GM19099 (cell line): ENCODE results near the gene PLAC8L1.

Experiments used
- POLR2A ChIP-seq: IDR thresholded peaks from 3 replicates; pipeline ENCODE4 v1.6.1; 2011; ENCODE audit warnings: low read depth; ENCODE audit not compliant: insufficient read length; ENCODE audit errors: extremely low read depth

The PLAC8L1 gene

DNA sequence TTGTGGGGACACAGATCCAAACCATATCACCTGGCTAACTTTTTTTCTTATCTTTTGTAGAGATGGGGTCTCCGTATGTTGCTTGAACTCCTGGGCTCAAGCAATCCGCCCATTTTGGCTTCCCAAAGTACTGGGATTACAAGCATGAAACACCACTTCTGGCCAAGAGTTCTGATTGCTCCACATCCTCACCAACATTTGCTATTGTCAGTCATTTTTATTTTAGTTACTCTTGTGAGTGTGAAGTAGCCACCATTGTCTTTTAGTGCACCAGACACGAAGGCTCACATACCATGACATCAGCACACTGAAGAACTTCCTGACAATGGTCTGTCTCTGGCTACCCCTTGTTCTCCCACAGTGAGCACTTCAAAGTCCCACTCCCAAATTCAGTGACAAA is 17.3 kb downstream of the PLAC8L1 start:
- no peak for TF ChIP-seq POLR2A

DNA sequence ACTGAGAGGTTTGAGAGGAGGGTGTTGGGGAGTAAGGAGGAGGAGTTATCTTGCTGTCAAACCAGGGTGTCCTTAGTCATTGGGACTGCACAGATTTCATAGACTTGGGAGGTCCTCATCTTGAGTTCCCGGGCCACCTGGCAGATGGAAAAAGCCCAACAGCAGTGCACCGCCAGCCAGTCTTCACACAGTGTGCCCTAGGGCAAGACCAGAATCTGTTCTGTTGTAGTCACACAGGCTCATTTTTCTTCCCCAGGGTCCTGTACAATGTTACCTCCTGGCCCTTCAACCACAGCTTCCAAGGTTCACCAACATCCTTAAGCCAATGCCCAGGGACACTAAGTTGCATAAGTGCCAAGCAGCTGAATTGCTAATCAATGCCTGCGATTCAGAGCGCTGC is 21.0 kb downstream of the PLAC8L1 start:
- no peak for TF ChIP-seq POLR2A

DNA sequence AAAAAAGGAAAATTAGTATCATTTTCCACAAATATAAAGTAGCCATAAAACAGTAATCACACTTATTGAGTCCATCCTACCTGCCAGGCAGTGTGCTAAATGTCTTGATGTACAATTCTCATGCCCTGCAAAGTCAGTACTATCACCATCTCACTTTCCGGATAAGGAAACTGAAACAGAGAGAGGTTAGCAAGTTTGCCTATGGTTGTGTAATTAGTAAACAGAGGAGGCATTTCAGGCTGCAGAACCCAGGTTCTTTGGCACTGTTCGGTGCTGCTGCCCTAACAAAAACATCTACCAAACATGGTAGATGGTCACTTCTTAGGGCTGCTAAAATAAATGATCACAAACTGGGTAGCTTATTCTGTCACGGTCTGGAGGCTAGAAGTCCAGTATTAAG is 22.6 kb downstream of the PLAC8L1 start:
- TF ChIP-seq POLR2A: no peak

DNA sequence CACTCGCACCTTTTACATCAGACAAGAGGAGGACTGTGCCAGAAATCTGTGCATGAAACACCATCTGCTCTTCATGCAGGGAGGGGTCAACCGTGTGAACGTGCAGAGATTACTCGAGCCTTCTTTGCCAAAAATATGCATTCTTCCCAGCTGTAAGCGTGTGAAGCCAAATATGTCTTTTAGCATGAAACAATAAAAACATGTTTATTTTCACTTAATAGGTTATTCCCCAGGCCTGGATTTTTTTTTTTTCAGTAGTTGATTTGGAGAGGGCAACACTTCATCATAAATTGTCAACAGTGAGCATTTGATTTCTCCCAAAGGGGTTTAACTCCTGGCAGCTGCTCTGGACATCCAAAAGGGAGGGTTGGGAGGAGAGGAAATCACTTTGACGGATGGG is 23.8 kb downstream of the PLAC8L1 start:
- no peak for TF ChIP-seq POLR2A

DNA sequence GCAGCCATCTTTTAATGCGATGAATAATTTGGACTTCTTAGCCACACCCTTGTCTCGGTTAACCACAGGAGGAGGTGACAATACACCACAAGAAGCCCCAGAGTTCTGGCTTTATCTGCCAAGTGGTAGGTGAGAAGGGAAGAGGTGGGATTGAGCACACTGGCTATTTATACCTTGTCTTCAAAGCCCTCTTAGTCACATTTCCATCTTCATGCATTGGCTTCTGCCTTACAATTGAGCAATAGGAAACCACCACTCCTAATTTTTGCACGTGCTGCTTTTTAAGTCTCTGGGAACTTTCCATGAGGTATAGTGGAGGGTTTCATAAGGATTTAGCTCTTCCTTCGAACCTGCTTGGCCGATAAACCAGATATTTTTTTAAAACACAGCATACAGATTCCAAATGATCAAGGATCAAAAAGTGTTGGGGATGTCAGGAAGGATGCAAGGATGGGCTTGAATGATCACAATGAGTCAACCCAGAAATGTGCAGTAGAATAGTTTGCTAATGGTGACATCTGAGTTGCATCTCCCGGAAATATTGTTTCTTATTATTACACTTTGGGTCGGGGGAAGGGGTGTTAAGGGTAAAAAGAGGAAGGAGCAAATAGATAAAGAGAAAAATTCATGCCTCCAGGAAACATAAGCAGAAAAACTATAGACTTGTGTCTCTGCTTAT is 25.5 kb downstream of the PLAC8L1 start:
- TF ChIP-seq POLR2A: no peak

DNA sequence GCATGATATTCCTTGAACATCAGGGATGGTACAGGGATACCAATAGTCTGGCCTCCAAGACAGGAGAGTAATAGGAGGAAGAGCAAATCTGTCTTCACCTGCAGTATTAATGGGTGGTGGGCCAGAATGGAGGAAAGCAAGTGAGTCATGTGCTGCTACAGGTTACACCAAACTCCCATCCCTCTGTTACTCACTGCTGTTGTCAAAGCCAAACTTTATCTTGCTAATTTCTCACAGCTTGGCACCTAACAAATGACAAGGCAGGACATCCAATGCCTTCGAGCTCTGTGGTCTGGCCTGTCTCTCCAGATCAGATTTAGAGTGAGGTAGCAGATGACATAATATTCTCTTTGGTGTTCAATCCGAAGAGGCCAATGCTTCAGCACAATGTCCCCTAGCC is 26.8 kb downstream of the PLAC8L1 start:
- TF ChIP-seq POLR2A: no peak

DNA sequence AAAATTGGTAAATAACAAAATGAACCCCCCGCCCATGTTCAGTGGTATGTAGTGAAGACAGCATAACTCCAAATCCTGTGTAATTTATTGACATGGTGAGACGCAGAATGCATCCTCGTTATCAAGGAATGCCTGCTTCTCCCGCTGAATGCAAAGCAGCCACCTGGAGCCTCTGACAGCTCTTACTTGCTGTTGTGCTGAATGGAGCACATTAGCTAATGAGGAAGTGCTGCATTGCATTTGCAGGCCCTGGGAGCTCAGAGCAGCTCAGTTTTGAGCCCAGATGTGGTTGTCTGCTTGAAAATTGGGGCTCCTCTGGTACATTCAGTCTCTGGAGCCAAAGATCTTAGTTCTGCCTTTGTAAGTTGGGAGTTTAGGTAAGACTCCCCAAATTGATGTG is 28.9 kb downstream of the PLAC8L1 start:
- TF ChIP-seq POLR2A: no peak

DNA sequence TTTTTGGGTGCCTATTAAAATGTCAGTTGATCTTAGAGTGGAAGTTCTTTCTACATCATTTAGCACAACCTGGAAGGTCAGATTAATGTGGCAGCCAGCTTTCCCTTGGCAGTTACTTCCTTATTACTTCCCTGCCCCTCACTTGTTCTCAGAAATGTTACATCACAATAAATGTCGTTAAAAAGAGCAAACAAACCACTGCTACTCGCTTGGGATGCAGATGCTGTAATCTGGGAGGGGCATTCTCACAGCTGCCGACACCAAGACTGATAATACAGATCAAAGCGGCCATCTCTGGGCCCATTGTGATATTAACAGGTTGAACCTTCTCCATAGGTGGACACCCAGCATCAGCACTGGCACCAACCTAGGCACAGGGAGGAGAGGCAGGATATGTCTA is 29.3 kb downstream of the PLAC8L1 start:
- no peak for TF ChIP-seq POLR2A

DNA sequence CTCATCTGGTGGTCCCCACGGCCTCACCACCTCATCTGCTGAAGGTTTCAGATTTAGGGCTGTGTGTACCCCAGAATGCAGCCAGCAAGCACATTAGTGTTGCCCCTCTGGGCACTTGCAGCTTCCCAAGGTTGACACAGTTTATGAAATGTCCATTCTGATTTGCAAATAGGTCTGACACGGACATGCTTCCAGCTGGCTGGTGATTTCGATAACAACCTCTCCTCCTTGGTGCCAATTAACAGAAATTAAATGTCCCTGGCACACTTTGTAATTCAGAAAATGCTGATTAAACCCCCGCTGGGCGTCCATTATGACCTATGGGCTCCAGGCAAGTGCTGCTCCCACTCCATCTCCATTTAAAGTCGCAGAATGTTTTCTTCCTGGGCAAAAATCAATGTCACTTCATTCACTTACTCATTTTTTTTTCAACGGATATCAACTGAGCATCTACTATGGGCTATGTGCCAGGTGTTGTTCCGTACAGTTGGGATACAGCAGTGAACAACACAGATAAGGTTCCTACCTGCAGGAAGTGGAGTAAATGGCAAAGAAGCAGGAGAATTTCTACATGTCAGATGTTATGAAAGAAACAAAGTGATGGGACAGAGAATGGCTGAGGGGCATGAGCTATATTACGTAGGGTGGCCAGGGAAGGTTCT is 32.0 kb downstream of the PLAC8L1 start:
- no peak for TF ChIP-seq POLR2A

DNA sequence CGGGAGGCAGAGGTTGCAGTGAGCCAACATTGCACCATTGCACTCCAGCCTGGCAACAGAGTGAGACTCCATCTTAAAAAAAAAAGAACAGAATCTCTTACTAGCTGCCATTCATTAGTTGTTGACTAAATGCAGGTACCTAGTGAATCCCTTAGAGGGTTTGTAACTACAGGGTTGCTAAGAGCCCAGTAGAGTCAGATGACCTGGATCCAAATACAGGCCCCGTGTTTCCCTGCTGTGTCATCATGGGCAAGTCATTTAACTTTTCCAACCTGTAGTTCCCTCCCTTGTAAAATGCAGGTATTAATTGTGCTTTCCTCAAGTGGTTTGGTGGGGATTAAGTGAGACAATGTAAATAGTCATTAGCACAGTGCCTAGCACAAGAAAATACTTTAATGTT is 32.8 kb downstream of the PLAC8L1 start:
- TF ChIP-seq POLR2A: no peak

DNA sequence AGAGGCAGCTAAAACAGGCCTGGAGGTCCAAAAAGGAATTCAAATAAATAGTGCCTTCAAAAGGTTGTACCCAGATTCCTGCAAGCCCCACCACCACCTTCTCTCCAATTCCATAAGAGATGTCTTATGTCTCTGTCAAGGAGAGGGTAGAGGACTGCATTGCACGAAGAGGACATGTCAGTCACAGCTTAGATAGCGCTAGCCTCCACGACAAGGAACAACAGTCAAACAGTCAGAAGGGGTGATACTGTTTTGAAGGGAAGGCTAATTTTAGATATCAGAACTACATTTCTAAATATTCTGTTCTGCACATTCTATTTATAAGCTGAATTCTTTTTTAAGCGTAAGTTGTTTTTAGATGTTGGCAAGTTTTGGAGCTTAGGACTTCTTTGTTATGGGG is 34.2 kb downstream of the PLAC8L1 start:
- TF ChIP-seq POLR2A: no peak

DNA sequence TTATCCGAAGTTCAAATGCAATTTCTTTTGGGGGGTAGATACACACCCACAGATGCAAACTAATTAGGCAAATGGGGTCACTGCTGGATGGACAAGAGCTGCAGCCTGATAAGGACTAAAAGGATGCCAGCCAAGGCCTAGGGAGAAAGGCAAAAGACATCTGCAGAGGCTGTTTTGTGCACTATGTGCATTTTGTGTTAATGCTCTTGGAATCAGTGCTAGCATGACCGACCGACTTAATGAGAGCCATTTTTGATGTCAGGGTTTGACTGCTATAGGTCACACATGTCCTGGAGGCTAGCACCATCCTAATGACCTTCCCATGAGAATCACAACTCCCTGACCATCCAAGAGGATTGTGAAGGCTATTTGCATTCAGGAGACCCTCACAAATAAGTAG is 34.6 kb downstream of the PLAC8L1 start:
- no peak for TF ChIP-seq POLR2A

DNA sequence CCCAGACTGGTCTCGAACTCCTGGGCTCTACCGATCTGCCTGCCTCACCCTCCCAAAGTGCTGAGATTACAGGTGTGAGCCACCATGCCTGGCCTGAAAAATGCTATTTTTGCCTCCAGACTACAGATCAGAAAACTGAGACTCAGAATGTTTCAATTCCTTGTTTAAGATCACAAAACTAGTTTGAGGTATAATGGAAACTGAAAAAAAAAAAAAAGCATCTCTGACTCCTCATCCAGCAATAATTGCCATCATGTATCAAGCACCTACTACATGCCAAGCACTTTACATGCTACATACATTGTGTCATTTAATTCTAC is 35.6 kb downstream of the PLAC8L1 start:
- TF ChIP-seq POLR2A: no peak

DNA sequence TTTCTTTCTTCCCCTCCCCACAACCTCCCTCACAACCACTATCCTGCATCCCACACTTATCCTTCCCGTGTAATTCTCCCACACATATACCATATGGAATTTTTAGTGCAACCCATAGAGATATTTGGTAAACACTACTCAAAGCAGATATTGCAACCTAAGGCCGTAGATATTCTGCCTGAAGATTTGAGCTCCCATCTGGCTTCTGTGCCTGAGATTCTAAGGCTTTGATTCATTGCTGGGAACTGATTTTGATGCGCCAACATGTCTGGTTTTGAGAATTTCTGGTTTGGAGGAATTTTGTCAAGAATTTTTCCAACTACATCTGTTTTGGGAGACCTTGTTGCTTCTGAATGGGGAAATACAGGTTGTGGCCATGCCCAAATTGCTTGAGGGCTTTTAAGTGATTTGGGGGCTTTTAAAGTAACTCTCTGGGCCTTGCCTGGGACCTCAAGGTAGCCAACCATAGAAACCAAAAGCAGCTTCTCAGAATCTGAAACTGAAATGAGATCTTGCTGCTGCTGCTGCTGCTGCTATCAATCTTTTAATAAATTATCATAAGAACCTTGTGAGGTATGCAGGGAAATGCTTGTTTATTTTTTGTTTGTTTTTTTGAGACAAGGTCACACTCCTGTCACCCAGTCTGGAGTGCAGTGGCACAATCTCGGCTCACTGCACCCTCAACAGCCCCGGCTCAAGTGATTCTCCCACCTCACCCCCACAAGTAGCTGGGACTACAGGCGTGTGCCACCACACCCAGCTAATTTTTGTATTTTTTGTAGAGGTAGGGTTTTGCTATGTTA is 36.2 kb downstream of the PLAC8L1 start:
- TF ChIP-seq POLR2A: no peak

DNA sequence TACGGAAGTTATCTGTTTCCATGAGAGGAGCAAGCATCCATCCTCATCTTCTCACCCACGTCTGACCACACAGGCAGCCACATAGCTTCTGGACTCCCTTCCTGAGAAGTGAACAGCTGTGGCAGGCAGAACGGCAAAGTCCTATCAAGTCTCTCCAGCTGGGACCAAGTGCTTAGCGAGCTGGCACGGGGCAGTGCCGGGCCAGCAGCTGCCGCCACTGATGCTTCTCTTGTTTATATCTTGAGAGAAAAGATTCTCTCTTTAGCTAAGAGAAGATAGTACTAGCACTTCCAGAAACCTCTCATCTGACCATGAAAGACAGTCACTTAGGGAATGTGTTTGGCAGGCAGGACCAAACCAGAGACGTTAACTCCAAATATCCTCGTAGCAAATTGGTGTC is 37.2 kb downstream of the PLAC8L1 start:
- no peak for TF ChIP-seq POLR2A

DNA sequence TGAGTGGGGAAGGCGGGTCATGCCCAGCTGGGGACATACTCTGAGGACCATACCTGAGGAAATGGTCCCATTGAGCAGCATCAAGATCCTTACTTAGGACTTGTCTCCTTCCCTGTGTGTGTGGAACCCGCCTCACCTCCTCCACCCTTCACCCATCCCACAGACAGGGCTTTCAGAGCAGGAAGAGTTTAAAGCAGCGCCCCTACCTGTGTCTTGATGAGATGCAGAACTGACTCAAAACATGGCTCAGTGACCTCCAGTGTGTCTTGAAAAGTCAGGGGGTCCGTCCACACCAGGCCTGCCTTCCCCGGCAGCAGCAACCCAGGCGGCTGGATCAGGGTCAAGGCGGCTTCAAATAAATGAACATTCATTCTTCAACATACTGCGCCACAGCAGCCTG is 38.4 kb downstream of the PLAC8L1 start:
- no peak for TF ChIP-seq POLR2A
